Epithelial cell of proximal tubule (primary cell): ENCODE measurements around the gene BRMS1L. TPM values are rescaled to one million over a fixed set of nuclear protein-coding genes. Genes with fewer than 3 reads are reported as not detected.
A peak's percentile ranks its signal among the peaks of the same experiment; 100 is the strongest.
"Not testable (repeated sequence)": the region's sequence is repeated elsewhere in the genome, so short reads cannot be mapped to it uniquely, and the experiment has no call there.

Experiments used
- DNase-seq: peaks from one replicate; pipeline ENCODE4 v3.0.0-alpha.2; 2011; ENCODE audit warnings: low read depth
- H3K4me3 ChIP-seq: 2 replicates; pipeline ENCODE4 v1.5.1; 2011; ENCODE audit warnings: low read depth, mild to moderate bottlenecking, low read length
- total RNA-seq: library from RNA; depleted of rRNA; stranded (reverse); fragments of >200 nt; gene quantifications from 2 replicates; pipeline ENCODE4 v1.2.3, GENCODE V29; 2015
- TF ChIP-seq, protein P1 (sequence below): conservative IDR thresholded peaks from 2 replicates; pipeline ENCODE4 v1.5.1; 2012; ENCODE audit warnings: low read depth, mild to moderate bottlenecking, low read length

The BRMS1L gene
- 3.7 and 5.2 TPM in 2 replicates for total RNA-seq

GRCh38 chr14:35826218-35826951 is at the start of gene BRMS1L:
Gene BRMS1L, plus strand, starts transcription at chr14:35826338. Its CDS starts 179 bp downstream, at chr14:35826517.
- DNase-seq: peak; percentile 81
- TF ChIP-seq, protein P1, sequence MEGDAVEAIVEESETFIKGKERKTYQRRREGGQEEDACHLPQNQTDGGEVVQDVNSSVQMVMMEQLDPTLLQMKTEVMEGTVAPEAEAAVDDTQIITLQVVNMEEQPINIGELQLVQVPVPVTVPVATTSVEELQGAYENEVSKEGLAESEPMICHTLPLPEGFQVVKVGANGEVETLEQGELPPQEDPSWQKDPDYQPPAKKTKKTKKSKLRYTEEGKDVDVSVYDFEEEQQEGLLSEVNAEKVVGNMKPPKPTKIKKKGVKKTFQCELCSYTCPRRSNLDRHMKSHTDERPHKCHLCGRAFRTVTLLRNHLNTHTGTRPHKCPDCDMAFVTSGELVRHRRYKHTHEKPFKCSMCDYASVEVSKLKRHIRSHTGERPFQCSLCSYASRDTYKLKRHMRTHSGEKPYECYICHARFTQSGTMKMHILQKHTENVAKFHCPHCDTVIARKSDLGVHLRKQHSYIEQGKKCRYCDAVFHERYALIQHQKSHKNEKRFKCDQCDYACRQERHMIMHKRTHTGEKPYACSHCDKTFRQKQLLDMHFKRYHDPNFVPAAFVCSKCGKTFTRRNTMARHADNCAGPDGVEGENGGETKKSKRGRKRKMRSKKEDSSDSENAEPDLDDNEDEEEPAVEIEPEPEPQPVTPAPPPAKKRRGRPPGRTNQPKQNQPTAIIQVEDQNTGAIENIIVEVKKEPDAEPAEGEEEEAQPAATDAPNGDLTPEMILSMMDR: no peak
- peak within 1 kb of the TSS; percentile 94 for H3K4me3 ChIP-seq

- TF ChIP-seq, protein P1: no peak
- no peak for DNase-seq
- H3K4me3 ChIP-seq: no peak overlapping the region
Observed at GRCh38 chr14:35776823-35777222, 49.3 kb upstream of the BRMS1L start.

DNA sequence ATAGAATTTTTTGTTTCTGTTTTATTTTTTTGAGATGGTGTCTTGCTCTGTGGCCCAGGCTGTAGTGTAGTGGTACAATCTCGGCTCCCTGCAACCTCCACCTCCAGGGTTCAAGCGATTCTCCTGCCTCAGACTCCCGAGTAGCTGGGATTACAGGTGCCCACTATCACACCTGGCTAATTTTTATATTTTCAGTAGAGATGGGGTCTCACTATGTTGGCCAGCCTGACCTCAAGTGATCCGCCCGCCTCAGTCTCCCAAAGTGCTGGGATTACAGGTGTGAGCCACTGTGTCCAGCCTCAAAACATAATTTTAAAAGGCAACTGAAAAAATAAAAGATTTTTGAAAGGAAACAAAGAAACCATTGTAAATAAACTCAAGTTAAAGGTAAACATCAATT is 48.6 kb upstream of the BRMS1L start:
- H3K4me3 ChIP-seq, DNase-seq: not testable (repeated sequence)

GRCh38 chr14:35779368-35779767 is 46.8 kb upstream of the BRMS1L start:
- TF ChIP-seq, protein P1: no peak
- no peak overlapping the region for H3K4me3 ChIP-seq
- no peak for DNase-seq

DNA sequence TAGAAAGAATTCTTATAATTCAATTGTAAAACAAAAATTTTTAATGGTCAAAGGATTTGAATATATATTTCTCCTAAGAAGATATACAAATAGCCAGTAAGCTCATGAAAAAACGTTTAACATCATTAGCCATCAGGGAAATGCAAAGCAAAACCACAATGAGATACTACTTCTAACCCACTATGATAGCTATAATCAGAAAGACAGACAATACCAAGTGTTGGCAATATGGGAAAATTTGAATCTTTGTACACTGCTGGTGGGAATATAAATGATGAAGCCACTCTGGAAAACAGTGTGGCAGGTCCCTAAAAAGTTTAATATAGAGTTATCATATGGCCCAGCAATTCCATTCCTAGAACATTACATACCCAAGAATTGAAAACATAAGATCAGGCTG is 42.4 kb upstream of the BRMS1L start:
- no peak overlapping the region for H3K4me3 ChIP-seq
- DNase-seq: no peak
- TF ChIP-seq, protein P1: no peak

- H3K4me3 ChIP-seq: no peak overlapping the region
- no peak for DNase-seq
- TF ChIP-seq, protein P1: no peak
Observed at GRCh38 chr14:35786856-35787255, 39.3 kb upstream of the BRMS1L start.

- TF ChIP-seq, protein P1: no peak
- H3K4me3 ChIP-seq: no peak overlapping the region
- no peak for DNase-seq
Observed at GRCh38 chr14:35789651-35790050, 36.5 kb upstream of the BRMS1L start.
